AG04450 (cell line): ENCODE data around the gene ROGDI. TPM values are rescaled to one million over a fixed set of nuclear protein-coding genes. Genes with fewer than 3 reads are reported as not detected.

Experiments
- CTCF ChIA-PET: fragments of 300-600, 350-600 bp; formaldehyde crosslinking; extraction: SDS; loops from one replicate; lab custom pipeline; 2022; ENCODE audit warnings: antibody characterized with exemption, inconsistent platforms; lab: Charles Lee
- POLR2A ChIA-PET: fragments of 350-600 bp; formaldehyde crosslinking; extraction: SDS; loops from one replicate; lab custom pipeline; 2021; ENCODE audit warnings: antibody characterized with exemption, inconsistent platforms; lab: Yijun Ruan, JAX
- DNase-seq: peaks from one replicate; pipeline ENCODE4 v3.0.0-alpha.2; 2011; ENCODE audit warnings: low read depth, low spot score
- H3K27ac ChIP-seq: one replicate; pipeline ENCODE4 v1.5.1; 2012; ENCODE audit warnings: low read depth, low read length, control low read depth
- H3K27me3 ChIP-seq: one replicate; pipeline ENCODE4 v1.6.0; 2012; ENCODE audit warnings: low read length; ENCODE audit not compliant: control insufficient read depth, insufficient read depth
- H3K4me3 ChIP-seq: 2 replicates; pipeline ENCODE4 v1.5.1; 2011; ENCODE audit warnings: mild to moderate bottlenecking, low read depth, low read length, control low read depth
- H3K9me3 ChIP-seq: 2 replicates; pipeline ENCODE4 v1.5.1; 2012; ENCODE audit warnings: low read length; ENCODE audit not compliant: control insufficient read depth, insufficient read depth
- polyA plus RNA-seq: library from polyadenylated mRNA; depleted of rRNA; stranded (reverse); fragments of >200 nt; gene quantifications from 2 replicates; pipeline ENCODE4 v1.2.3, GENCODE V29; 2011
- TF ChIP-seq, protein P1 (sequence below): IDR thresholded peaks from 2 replicates; pipeline ENCODE4 v1.5.1; 2011; ENCODE audit warnings: low read depth, low read length, control low read depth, inconsistent platforms

Gene ROGDI
- polyA plus RNA-seq, 1 experiment: 9.2 TPM

DNA sequence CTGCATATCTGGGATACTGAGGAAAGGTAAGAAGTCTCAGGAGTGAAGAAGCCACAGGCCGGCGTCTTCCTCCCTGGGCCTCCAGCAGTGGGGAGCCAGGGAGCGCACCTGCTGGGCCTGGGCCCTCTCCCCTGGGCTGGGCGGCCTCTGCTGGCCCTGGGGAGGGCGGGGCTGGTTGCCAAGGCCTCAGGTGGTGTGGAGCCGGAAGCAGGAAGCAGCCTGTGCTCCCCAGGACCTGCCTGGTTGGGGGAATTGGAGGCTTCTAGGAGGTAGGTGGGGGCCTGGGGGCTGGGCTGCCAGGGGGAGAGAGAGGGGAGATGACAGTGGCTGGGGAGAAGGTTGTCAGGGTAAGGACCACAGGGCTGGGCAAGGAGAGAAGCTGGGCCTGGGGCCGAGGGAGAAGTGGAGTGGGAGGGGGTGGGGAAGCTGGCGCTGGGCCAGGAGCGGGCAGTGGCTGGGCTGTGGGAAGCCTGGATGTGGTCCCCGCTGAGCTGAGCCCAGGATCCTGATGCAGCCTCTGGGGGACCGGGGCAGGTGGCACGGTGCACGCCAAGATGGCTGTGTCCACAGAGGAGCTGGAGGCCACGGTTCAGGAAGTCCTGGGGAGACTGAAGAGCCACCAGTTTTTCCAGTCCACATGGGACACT lies 7.1 kb downstream of the ROGDI start, which contains the start of gene SMIM22:
TSS of gene SMIM22 (plus strand) at position 189 of the 647 bp plus-strand sequence. CDS start at position 555, 366 bp downstream.
- DNase-seq: no peak
- Histone ChIP-seq H3K27ac (no peak within 1 kb of the TSS), H3K27me3 (no peaks in the 10 kb centered on the region), H3K4me3 (no peak within 1 kb of the TSS), H3K9me3 (no peaks in the 10 kb centered on the region; the same call in 1 of the 2 replicates)
- ChIA-PET CTCF (no interaction called here), POLR2A (no interaction called here)
- TF ChIP-seq, protein P1, sequence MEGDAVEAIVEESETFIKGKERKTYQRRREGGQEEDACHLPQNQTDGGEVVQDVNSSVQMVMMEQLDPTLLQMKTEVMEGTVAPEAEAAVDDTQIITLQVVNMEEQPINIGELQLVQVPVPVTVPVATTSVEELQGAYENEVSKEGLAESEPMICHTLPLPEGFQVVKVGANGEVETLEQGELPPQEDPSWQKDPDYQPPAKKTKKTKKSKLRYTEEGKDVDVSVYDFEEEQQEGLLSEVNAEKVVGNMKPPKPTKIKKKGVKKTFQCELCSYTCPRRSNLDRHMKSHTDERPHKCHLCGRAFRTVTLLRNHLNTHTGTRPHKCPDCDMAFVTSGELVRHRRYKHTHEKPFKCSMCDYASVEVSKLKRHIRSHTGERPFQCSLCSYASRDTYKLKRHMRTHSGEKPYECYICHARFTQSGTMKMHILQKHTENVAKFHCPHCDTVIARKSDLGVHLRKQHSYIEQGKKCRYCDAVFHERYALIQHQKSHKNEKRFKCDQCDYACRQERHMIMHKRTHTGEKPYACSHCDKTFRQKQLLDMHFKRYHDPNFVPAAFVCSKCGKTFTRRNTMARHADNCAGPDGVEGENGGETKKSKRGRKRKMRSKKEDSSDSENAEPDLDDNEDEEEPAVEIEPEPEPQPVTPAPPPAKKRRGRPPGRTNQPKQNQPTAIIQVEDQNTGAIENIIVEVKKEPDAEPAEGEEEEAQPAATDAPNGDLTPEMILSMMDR: no peak

DNA sequence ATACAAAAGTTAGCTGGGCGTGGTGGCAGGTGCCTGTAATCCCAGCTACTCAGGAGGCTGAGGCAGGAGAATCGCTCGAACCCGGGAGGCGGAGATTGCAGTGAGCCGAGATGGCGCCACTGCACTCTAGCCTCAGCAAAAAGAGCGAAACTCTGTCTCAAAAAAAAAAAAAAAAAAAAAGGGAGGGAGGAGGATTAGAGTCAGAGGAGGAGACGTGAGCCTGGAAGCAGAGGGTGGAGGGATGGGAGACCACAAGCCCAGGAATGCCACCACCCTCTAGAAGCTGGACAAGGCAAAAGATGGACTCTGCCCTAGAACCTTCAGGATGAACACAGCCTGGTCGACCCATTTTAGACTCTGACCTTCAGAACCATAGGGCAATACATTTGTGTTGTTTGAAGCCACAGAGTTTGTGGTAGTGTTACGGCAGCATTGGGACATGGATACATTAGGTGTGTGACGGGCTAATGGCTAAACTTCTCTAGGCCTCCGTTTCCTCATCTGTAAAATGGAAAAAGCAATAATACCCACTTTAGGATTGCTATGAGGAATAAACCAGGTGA lies 9.4 kb downstream of the ROGDI start:
- CTCF ChIA-PET: interaction anchor here (0.7 kb wide), 1 partner anchor 490 kb away, joined by 3 read pairs; no protein-coding TSS in a partner anchor

DNA sequence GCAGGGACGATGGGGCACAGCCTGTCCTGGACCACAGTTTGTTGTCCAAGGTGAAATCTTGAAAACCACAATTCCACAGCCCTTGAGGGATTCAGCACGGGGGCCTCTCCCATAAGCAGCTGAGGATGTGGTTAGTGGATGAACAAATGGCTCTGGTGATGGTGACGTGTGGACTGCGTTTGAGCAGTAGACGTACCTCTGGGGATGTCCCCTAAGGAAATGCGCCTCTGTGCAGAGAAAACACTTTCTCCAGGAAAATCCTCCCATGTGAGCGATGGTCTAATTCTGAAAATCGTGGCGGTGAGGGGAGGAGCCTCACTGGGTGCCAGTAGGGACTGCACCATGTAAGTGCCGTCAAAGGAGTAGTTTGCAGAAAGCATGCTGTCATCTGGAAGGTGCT lies 11.6 kb downstream of the ROGDI start:
- ChIA-PET POLR2A (no interaction called here), CTCF (no interaction called here)
- no peak for DNase-seq
- Histone ChIP-seq H3K9me3 (no peaks in the 10 kb centered on the region), H3K27ac (no peak overlapping the region), H3K4me3 (no peak overlapping the region), H3K27me3 (peaks cover 6% of the 10 kb centered on the region)
- TF ChIP-seq, protein P1: no peak

More for the DNA sequence above, 9.4 kb downstream of the ROGDI start:
- POLR2A ChIA-PET: no interaction called here
- Histone ChIP-seq H3K4me3 (no peak overlapping the region), H3K27ac (no peak overlapping the region), H3K27me3 (peaks cover 6% of the 10 kb centered on the region), H3K9me3 (no peaks in the 10 kb centered on the region)
- TF ChIP-seq, protein P1: no peak
- DNase-seq: no peak

DNA sequence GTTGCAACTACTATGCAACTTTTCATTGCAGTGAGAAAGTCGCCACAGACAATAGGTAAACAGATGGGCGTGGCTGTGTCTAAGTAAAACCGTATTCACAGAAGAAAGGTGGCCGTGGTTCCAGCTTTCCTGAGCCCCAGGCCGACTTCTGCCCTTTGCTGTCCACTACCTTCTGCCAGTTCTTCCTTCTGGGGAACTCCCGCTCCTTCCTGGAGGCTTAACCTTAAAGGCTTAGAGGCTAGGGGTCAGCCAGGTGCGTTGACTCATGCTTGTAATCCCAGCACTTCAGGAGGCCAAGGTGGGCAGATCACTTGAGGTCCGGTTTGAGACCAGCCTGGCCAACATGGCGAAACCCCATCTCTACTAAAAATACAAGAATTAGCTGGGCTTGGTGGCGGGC lies 12.2 kb downstream of the ROGDI start:
- Histone ChIP-seq H3K27ac (no peak overlapping the region), H3K4me3 (no peak overlapping the region), H3K9me3 (no peaks in the 10 kb centered on the region), H3K27me3 (peaks cover 6% of the 10 kb centered on the region)
- ChIA-PET POLR2A (no interaction called here), CTCF (no interaction called here)
- no peak for DNase-seq
- TF ChIP-seq, protein P1: no peak

DNA sequence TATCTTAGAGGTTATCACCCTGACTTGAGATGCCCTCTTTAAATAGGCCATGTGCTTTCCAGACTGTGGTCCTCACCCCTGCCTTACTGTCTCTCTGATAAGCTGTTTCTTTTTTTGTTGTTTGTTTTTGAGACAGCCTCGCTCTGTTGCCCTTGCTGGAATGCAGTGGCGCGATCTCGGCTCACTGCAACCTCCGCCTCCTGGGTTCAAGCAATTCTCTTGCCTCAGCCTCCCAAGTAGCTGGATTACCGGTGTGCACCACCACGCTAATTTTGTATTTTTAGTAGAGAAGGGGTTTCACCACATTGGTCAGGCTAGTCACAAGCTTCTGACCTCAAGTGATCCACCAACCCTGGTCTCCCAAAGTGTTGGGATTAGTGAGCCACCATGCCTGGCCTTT lies 13.5 kb downstream of the ROGDI start:
- DNase-seq: no peak
- CTCF ChIA-PET: no interaction called here
- H3K9me3 ChIP-seq: no peaks in the 10 kb centered on the region
- TF ChIP-seq, protein P1: no peak
- H3K27me3 ChIP-seq: peaks cover 6% of the 10 kb centered on the region
- no peak overlapping the region for H3K4me3 ChIP-seq
- POLR2A ChIA-PET: no interaction called here
- no peak overlapping the region for H3K27ac ChIP-seq
